HepG2 (cell line): ENCODE measurements around the gene GLCE.

Source experiments
- GTF2F1 ChIP-seq: fragments of 150-350 bp; IDR thresholded peaks from 2 replicates; pipeline ENCODE4 v1.6.1; 2014; ENCODE audit warnings: low read length
- SIN3A ChIP-seq: IDR thresholded peaks from 2 replicates; pipeline ENCODE4 v1.6.1; 2011; ENCODE audit warnings: low read depth, mild to moderate bottlenecking, control low read depth, low read length, borderline replicate concordance

DNA sequence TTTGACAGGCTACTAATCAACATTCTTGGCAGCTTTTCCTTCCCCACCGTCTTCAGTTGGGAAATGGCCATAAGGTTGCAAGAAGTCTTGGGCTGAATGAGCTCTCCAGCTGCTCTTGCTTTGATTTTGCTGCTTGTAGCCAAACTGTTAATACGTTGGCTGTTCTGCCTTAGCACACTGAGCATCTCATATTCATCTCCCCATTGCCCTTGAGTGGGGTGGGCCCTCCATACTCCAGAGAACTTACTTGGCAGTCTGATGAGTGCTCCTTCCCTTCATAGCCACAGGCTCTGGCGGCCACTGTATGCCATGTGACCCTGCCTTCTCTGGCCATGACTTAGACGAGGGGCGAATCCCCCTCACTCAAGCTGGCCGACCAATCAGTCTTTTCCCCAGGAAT lies 112.5 kb downstream of the GLCE start:
- TF ChIP-seq SIN3A (no peak), GTF2F1 (no peak)
